Caki2 (cell line): ENCODE results near the gene PNMA6E. TPM values are rescaled to one million over a fixed set of nuclear protein-coding genes. Genes with fewer than 3 reads are reported as not detected.

ENCODE experiments used
- DNase-seq: peaks from one replicate; pipeline ENCODE4 v3.0.0-alpha.2; 2015; ENCODE audit warnings: low read depth
- in situ Hi-C: cut with HindIII; loops from 2 replicates; pipeline ENCODE4 v1.10.0; 2016; ENCODE audit warnings: low sequenced_read_pairs, low pct_unique_long_range_greater_than_20kb, mixed read lengths
- total RNA-seq: library from RNA; depleted of rRNA; stranded (reverse); fragments of >200 nt; shearing (Covaris generic); gene quantifications from 2 replicates; pipeline ENCODE4 v1.2.3, GENCODE V29; 2014; ENCODE audit warnings: low replicate concordance

Gene PNMA6E
- total RNA-seq, 1 experiment from 2014 or later, result 0.03 TPM

- in situ Hi-C loops, result no loop called here
Observed at GRCh38 chrX:153375571-153375970, 25.6 kb downstream of the PNMA6E start.

GRCh38 chrX:153374426-153374825, 26.7 kb downstream of the PNMA6E start:
- no peak for DNase-seq
- in situ Hi-C loops, result no loop called here

More at GRCh38 chrX:153375571-153375970, 25.6 kb downstream of the PNMA6E start:
- no peak for DNase-seq

DNA sequence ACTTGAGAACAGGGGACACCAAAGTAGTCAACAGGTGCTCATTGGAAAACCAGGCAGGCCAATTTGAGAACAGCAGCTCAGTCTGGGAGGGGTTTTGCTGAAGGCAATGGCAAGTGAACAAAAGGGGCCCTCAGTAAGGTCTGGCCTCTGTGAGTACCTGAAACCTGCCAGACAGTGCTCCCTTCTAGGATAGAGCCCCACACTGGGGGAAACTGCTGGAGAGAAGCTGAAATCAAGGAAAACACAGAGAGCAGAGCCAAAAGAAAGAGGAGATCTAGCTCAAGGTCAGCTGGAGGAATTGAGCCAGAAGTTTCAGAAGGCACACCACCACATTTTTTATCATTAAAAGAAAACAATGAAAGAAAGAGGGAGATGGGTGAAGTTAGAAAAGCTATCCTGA, 28.2 kb downstream of the PNMA6E start:
- no peak for DNase-seq
- in situ Hi-C loops, result no loop called here

DNA sequence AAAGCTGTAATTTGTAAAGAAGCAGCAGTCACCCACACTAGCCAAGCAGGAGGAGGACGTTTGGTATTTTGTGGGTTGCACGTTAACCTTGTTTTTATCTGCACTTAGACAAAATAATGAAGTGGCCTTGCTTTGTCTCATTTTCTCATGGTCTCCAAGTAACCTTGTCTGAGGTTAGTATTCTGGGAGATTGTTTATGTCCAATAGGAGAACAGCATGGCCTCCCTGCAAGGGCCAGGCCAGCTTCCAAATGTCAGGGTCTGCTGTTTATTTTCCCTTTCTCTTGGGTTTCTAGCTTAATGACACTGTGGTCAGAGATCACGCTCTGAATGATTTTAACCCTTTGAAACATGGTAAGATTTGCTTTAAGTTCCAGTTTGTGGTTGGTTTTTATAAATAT, 29.9 kb downstream of the PNMA6E start:
- in situ Hi-C loops, result no loop called here
- no peak for DNase-seq

DNA sequence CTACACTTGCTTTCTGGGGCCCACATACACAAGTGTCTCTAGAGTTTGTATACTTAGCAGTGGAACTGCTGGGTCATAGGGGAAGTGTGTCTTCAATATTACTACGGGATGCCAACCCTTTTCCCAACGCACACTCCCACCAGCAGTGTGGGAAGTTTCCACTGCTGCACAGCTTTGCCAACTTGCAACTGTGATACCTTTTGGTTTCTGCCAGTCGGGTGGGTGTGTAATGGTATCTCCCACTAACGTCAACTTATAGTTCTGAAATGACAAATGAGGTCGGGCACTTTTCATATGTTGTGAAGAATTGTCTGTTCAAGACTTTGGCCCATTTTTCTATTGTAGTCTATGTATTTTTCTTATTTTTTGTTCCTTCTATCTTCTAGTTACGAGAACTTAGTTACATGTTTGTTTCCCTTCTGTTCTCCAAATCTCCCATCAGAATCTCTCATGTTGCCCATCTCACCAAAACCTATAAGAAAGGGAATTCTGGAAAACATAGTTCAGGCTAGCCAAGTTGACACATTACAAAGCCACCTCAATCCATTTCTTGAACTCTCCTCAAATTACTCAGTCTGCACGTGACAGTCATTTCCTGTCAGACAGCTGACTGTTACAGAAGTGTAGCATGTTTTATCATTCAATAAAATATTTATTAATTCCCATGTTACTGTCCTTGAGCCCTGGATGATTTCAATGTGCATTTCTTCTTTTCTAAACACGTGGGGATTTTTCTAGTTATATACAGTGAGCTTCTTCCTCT, 30.7 kb downstream of the PNMA6E start:
- no peak for DNase-seq
- in situ Hi-C loops, result no loop called here

- DNase-seq, result no peak
- in situ Hi-C loops, result no loop called here
Observed at GRCh38 chrX:153366878-153367538, 34.1 kb downstream of the PNMA6E start.

DNA sequence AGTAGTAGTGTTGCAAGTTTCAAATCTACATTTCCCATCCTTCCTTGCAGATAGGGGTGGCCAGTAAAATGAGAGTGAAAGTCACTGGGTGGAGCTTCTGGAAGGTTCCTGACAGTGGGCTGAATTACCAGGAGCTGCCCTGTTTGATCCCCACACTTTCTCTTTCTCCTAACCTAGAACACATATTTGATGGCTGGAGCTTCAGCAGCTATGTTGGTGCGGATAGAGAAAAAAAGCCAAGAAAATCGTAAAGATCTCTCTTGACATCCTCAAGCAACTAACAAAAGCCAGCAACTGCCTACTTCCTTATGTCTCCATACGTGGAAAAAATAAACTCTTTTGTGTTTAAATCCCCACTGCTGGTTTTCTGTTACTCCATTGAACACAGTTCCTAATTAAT, 35.0 kb downstream of the PNMA6E start:
- no peak for DNase-seq
- in situ Hi-C loops, result no loop called here

DNA sequence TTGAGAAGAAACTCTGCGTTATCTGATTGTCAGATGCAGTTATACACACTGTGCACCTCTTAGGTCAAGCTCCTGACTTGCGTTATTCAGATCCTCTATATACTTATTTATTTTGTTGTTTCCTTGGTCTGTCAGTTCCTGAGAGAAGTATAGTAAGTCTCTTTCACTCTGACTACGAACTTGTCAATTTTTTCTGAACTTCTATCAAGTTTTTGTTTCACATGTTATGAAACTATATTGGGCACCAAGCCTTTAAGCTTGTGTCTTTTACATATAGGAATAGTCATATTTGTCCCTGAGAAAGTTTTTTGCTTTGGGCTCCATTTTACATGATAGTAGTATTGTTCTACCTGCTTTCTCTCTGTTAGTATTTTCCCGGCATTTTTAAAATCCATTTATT, 35.5 kb downstream of the PNMA6E start:
- DNase-seq, result no peak
- in situ Hi-C loops, result no loop called here

GRCh38 chrX:153361781-153362397, 39.3 kb downstream of the PNMA6E start:
- no peak for DNase-seq
- in situ Hi-C loops, result no loop called here

- DNase-seq, result no peak
- in situ Hi-C loops, result no loop called here
Observed at GRCh38 chrX:153357877-153358276, 43.3 kb downstream of the PNMA6E start.

DNA sequence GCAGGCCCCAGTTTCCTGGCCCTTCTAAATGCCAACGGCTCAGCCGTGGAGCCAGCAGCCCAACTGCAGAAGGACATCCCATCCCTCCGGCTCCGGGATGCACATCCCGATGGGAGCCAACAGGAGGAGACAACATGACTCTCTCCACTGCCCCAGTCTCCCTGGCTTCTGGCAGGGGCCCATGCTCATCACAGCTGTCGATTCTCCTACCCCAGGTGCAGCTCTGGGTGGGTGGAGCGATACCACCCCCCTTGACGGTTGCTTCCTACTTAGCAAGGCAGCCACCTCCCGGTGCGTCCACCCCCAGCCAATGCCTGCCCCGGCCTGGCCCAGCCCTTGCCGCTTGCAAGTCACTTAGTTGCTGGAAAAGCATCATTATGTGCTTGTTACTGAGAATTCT, 47.7 kb downstream of the PNMA6E start:
- in situ Hi-C loops, result no loop called here
- no peak for DNase-seq

DNA sequence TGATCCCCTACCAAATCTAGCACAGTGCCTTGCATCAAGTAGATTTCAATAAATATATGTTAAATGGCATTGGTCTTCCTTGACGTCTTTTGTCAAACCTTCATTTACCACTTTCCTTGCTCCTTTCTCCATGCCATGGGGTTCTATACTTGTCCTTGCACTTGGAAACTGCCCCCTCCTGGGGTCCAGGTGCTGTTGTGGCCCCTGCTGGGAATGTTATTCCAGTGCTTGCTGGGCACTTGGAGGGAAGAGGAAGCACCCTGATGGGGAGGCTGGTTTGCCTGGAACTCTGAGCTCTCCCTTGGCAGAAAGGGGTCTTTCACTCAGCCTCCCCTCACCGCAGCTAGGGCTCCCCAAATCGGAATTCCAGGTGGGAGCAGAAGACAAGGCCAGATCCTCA, 48.3 kb downstream of the PNMA6E start:
- in situ Hi-C loops, result no loop called here
- DNase-seq, result no peak

DNA sequence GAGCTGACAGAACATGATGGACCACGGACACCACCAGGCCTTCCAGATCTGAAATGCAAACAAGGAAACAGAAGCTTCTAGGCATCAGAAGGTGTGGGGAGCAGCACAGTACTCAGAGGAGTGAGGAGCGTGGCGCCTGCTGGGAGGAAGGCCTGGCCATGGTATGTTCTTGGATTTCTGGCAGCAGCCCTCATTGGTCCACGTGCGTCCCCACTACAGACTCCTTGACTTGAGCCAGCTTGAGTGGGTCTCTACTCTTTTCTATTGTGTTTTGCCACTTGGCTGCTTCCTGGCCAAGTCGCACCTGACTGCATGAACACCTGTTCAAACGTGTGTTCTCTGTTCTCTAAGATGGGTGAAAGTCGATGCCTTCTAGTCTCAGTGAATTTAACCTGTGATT, 49.2 kb downstream of the PNMA6E start:
- in situ Hi-C loops, result no loop called here
- no peak for DNase-seq

DNA sequence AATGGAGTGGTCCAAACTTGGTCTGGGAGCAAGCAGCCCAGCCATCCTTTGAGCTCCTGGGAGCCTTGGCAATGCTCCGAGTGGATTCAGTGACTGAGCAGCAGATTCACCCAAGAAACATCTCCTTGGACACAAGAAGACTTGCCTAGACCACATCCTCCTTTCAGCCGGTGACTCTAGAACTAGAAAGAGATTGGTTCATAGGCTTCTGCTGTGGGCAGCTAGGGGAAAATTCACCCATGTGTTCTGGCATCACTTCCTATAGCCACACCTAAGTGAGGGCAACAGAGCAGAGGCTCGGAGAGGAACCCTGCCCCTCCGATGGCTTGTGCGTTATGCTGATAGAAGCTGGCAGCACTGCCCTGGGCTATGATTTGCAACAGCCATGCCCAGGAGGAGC, 51.2 kb downstream of the PNMA6E start:
- in situ Hi-C loops, result no loop called here
- no peak for DNase-seq

DNA sequence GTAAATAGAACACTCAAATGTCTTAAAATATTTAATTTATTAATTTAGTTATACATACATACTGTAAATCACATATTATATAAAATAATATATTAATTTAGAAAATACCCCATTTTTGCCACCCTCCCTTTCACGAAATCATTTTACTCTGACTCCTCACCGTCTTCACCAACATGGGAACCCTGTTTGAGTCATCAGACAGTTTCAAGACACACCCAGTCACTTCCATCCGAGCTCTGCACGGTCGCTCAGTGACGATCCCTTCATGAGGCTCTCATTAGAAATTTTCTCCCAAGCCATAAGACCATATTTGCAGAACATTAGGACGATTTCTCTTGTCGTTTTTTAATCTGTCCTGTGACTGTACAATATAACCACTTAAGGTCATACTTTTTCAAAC, 52.7 kb downstream of the PNMA6E start:
- in situ Hi-C loops, result no loop called here
- DNase-seq, result no peak

GRCh38 chrX:153347530-153347929, 53.6 kb downstream of the PNMA6E start:
- DNase-seq, result no peak
- in situ Hi-C loops, result no loop called here
